Astrocyte of the hippocampus (primary cell): ENCODE data around the gene DENND1A.

Experiments
- DNase-seq: peaks from one replicate; pipeline ENCODE4 v3.0.0; 2011; ENCODE audit warnings: low read depth, low spot score

DENND1A gene

DNA sequence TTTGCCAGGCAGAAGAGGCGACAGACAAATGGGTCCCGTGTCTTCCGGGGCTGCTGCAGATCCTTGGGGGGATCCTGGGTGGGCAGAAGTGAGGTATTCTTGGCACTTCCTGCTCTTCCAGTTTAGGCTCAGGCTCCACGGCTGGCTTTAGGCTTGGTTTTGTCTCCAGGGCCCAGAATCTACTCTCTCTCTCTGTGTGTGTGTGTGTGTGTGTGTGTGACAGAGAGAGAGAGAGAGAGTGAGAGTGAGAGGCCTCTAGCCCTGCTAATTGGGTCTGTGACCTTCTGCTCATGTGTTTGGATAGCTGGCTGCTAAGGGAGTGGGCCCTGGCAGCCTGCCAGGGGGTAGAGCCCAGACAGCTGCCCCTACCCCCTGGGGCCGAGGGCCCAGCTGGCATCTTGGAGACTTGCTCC lies 534.6 kb downstream of the DENND1A start:
- DNase-seq, result no peak

DNA sequence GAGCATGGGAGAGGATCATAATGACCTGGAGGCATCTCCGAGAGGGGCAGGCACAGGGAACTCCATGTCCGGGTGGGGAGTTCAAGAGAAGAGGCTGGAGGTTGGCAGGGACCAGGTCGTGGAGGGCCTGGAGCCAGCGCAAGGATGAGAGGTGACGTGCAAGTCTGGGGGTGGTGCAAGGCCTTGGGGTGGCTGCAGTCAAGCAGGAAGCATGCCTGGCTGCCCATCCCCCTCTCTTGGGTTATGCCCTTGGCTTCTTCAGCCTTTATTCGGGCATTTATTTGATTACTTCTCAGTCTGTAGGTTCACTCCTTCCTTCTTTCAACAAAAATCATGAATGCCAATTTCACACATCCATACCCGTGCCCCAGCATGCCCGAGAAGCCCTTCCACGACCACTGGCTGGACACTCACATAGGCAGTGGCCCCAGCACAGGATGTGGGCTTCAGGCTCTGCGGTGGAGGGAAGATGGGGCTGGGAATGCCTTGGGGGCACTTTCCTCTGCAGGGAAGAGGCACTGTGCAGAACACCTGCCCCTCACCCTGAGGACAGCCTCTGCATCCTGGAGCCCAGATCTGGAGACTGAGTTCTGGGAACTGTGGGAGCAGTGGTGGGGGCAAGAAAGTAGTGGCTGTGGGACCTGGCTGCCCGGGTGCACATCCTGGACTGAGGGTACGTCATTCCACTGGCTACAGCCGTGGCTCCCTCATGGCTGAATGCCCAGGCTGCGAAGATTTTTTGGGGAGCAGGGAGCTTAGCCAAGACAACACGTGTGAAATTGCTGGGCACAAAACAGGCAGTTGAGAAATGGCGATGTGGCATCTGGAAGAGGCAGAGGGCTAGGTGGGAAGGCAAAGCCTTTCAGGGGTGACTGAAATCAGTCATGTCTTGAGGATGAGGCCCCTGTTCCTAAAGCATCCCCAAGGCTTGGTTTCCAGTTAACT lies 535.4 kb downstream of the DENND1A start:
- DNase-seq, result no peak

DNA sequence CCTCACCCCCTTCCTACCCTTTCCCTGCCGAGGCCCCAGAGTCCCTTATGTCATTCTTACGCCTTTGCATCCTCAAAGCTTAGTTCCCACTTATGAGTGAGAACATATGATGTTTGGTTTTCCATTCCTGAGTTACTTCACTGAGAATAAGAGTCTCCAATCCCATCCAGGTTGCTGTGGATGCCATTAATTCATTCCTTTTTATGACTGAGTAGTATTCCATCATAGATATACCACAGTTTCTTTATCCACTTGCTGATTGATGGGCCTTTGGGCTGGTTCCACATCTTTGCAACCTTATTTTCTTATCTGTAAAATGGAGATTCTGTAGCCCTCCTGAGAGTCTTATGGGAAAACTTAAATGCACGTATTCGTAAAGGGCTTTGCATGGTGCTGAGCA lies 537.1 kb downstream of the DENND1A start:
- DNase-seq, result no peak

DNA sequence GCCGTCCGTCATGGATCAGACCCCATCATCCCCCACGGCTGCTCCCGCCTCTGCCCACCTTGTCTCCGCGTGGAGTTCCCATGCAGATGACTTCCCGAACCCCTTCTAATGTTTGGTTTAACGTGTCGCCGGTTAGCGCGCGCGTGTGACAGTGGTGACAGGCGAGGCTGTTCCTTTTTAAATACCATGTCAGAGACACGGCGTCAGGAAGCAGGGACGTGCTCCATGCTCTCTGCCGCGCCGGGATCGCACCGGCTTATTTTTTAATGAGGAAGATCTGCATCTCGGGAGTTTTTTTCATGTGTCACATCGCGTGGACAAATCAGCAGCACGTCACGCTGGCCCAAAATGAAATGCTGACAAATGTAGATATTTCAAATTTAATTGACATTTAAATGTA lies 538.0 kb downstream of the DENND1A start:
- no peak for DNase-seq

DNA sequence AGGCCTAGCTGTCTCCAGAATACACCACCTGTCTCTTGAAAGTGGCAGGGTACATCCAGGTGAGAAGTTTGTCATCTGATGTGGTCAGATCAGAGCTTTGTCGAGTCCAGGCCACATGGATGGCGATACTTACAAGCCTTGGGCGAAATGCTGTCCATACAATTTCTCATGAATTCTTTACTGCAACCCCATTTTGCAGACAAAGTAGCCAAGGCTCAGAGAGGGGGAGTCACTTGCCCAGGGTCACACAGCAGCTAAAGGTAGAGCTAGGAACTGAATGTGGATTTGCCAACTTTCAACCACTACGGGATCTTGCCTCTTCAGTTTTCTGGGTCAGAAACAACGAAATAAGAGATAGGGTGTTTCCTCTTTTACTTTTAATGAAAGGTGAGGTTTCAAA lies 538.7 kb downstream of the DENND1A start:
- no peak for DNase-seq

DNA sequence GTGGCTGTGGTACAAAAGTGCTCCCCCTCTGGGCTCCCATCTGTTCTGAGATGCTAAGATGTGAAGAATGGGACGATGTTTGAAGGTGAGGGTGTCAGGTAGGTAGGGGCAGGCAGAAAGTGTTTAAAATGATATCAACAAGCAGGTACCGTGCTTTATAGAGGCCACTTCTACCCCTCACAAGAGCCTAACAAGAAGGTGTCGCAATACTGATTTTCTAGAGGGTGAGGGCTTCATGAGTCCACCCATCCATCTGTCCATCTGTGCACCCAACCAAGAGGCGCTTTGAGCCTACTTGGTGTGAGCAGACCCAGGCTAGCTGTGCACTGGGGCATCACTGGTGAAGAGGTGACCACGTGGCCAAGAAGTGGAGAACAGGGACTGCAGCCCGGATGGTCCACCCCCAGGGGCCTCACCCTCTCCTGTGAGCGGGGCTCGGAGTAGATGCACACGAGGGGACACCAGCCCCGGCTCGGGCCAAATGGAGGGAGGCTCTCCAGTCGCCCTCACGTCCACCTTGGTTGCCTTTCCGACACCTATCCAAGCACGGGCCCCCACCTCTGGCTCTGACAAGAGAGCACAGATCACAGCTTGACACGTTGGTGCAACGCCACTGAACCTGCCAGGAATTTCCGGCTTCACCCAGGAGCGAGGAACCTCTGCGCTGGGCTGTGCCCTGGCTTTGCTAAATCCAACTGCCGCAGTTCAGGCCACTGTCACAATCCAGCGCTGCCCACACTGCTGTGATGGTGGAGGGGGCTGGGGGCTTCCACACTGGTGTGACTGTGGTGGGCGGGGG lies 539.4 kb downstream of the DENND1A start:
- DNase-seq, result no peak

DNA sequence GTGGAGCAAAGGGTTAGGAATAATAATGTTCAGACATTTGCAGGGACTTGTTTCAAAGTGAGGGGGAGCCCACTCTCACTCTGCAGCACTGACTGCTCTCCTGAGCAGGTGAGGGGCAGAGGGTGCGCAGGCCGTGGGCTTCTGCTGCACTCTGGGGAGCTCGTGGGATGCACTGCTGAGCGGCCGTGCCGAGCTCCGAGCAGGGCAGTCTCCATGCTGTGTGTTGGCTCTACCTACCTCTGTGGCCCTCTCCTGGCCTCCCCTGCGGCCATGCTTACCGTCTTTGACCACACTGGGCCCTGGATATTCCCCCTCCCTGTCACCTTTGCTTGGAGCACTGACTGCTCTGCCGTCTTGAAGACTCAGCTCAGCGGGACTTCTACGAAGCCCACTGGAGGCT lies 540.2 kb downstream of the DENND1A start:
- DNase-seq, result no peak

DNA sequence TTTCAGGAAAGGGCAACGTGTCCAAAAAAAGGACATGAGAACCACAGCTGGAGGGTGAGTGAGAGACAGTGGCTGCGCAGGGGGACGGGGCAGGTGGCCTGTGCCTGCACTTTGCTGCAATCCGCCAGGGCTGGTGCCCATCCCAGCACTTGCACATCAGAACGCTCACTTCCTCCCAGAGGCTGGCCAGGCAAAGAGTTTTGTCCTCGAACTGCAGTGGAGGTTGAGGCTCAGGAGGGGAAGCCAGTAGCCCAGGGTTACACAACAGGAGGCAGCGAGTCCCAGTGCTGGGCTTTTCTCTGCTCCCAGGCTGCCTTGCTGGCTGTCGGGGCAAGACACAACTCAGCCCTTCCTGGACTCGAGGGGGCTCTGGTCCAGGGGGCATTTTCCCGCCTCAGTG lies 540.9 kb downstream of the DENND1A start:
- DNase-seq, result no peak

DNA sequence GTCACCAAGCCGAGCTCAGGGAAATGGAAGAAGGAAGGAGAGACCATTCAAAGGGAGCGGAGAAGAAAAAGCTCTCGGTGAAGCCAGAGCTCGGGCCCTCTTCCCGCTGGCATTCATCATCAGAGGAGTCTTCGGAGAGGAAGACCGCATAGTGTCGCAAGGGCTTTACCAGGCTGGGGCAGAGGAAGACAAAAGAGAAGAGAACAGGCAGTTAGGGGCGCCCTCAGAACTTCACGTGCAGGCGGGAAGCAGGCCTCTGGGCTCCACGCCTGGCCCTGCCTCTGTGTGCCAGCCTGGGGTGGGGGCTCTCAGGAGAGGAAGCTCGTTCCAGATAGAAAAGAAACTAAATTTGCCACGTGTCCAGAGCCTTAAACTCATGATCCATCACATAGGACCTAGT lies 542.2 kb downstream of the DENND1A start:
- no peak for DNase-seq

DNA sequence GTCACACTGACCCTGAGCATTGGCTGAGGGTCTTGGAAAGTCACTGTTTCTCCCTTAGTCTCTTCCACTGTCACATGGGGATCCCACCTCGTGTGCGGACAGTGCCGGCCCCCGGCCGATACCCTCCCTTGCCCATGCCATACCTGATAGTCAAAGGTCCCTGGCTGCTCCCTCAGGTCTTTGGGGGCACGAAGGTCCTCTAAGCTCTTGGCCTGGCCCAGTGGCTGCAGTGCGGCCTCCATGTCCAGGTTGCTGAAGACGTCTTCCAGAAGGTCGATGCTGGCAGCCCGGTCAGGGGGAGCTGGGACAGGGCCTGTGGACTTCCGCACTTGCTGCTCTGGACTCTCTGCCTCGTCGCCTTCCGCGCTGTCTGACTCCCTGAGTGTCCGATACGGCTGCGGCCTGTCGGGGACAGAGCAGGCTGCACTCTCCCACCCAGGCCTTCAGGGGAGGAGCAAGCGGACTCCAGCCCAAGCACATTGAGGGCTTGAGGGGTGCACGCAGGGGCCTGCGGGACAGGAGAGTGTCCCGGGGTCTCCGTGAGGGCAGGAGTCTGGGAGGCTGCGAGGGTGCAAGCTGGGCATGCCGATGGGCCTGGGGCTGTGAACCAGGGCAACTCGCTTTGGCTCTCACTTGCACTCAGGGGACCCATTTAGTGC lies 546.3 kb downstream of the DENND1A start:
- DNase-seq, result no peak

DNA sequence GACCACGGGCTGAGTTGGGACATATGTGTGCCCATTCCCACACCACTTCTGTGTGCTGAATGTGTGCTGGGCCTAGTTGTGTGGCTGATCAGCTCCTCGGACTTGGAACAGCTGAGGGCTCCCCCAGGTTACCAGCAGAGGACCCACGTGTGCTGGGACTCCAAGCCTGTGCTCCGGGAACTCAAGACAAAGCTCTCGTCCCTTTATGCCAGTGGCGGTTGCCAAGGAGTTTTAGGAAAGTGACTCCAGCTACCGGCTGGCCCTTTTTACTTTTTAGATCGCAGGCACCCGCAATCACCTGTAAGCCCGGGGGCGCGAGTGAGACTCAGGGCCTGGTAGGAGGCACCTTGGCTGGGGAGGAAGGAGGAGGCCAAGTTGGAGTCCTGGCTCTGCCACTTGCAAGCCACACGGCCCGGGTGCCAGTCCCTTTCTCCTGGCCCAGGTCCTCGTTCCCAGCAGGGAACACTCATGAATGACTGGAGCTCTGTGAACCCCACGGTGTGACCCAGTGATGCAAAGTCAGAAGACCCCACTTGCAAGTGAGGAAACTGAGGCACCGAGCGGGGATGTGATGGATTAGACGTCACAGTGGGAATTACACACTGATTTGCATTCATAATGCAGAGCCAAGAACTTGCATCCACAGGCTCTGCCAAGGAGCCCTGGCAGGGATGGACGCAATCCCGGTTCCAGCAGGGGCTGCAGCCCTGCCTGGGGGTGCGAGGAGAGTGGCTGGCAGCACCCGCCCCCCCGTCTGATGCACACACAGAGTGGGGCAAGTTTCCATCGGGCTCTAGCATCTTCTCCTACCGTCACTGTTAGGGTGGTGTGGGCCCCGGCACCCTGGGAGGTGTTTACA lies 547.0 kb downstream of the DENND1A start:
- no peak for DNase-seq

DNA sequence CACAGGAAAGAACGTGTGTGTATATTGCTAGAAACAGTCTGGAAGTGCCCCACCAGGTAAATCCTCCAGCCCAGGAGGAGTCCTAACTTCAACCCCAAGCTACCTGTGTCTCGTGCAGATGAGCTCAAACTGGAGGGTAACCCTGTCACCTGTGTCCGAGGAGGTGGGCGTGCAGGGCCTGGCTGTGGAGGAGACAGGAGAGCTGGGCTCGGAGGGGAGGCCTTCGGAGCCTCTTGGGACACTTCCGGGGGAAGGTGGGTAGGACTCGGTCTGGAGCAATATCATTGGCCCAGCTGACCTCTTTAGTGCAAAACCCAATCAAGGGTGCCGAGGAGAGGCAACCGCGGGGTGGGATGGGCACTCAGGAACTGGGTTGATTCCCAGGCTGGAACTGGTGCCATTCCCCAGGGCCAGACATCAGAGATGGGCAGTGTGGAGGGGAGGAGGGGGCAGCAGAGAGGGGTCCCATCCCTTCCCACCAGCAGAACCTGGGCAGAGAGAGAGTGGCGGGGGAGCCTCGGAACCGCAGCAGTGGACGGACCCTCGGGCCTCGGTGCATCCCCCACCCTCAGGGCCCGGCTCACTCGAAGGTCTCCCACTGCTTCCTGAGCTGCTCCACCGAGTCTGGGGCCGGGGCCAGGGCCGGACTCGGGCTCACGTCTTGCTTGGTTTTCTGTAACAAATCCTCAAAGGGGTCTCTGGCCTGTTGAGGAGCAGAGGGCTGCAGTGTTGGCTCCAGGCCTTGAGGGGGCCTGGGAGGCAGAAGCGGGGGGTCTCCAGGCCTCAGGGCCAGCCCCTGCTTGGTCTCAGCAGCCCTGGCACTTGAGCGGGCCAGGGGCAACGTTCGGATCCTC lies 548.8 kb downstream of the DENND1A start:
- DNase-seq, result no peak

DNA sequence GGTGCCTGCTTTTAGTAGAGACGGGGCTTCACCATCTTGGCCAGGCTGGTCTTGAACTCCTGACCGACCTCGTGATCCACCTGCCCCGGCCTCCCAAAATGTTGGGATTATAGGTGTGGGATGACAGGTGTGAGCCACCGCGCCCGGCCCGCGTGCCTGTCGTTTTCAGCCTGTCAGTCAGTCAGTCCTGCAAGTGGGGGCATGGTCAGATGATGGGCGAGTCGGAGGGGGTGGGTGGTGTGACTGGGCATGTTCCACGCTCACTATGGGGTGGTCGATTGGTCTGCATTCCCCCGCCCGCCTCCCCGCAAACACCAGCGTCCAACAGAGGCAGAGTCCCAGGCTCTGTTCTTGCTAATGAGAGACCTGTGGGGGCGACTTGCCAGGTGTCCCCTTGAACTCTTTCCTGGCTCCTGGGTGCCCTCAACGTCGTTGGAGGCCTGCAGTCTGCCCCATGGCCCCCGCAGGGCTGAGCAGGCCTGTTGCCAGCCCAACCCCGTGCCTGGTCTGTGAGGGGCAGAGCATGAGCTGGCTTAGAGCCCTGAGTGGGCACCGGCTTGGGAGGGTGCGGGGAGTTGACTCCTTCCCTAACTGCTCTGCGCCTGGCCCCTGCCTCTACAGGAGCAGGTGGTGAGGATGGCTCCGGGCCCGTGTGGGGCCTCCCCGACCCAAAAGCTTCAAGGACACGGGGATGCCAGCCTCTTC lies 550.8 kb downstream of the DENND1A start:
- DNase-seq, result no peak

DNA sequence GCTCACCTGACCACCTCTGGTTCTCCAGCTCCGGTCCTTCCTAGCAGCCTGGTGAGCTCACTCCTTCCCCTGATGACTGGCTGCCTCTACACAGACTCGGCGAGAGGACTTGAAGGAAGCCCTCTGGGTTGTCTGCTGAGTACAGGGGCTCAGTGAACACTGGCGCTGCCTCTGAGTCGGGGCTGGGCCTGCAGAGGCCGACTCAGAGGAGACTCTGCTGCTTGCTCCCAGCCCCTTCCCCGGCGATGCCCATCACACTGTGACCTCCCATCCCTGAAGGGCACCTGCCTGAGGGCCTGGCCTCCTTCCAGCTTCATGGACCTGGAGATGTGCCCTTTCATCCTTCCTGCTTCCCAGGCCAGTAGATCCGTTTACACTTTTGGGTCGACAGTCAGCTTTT lies 551.9 kb downstream of the DENND1A start:
- DNase-seq, result no peak

DNA sequence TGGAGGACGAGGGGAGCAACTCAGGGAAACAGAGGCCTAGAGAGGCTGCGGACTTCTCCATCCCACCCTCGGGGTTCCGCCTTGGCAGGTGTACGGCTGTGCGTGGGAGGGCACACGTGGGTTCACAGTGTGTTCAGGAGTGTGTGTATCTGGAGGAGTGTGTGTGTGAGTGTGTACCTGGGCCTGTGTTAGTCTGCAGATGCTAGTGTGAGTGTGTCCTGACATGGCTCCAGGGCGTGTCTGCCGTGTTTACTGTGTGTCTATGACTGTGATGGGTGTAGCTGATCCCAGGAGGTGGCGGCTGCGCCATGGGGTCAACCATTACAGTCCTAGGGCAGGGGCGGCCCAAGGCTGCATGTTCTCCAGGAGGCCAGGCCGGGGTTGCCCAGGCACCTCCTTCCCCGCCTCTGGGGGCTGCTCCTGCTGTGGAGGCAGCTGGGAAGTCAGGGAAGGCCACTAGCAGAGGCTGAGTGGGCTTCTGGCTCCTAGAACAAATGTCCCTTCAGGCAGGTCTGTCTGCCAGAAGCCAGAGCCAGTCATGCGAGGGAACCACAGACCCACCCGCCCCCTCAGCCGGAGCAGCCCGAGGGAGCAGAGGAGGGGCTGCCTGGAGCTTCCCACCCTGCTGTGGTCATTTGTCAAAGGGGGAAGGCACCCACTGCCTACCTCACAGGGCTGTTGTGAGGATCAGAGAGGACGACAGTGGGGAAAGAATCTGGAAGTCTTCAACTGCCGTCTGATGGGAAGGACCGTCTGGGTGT lies 552.5 kb downstream of the DENND1A start:
- DNase-seq, result peak; percentile 76

DNA sequence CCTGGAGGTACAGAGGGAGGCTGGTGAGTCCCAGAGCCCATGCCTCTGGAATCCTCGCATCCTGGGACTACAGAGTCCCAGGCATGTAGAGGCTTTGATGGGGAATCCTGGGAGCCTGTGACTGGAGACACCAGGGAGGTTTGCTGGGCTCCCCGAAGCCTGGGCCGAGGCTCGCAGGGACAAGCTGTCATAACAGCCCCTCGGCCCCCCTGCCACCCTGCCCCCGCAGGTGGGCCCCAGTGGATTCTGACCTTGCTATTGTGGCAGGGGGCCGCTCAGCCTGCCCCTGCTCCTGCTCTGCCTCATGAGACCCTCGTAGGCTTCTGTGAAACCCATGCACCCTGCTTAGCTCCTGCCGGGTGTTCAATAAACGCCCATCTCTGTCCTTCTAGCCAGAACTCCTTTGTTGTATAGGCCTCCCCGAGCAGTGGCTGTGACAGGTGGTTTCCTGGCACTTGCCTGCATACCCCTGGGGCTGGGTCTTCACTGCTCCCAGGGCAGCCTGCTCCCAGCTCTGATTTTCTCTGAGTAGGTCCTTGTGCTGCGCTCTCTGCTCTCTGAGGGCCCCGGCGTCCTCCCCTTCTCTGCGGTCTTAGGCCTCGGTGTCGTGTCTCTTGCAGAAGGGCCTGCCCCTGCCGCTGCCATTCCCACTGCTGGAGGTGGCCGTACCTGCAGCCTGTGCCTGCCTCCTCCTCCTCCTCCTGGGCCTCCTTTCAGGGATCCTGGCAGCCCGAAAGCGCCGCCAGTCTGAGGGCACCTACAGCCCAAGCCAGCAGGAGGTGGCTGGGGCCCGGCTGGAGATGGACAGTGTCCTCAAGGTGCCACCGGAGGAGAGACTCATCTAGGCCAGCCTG lies 553.5 kb downstream of the DENND1A start:
- DNase-seq, result no peak

DNA sequence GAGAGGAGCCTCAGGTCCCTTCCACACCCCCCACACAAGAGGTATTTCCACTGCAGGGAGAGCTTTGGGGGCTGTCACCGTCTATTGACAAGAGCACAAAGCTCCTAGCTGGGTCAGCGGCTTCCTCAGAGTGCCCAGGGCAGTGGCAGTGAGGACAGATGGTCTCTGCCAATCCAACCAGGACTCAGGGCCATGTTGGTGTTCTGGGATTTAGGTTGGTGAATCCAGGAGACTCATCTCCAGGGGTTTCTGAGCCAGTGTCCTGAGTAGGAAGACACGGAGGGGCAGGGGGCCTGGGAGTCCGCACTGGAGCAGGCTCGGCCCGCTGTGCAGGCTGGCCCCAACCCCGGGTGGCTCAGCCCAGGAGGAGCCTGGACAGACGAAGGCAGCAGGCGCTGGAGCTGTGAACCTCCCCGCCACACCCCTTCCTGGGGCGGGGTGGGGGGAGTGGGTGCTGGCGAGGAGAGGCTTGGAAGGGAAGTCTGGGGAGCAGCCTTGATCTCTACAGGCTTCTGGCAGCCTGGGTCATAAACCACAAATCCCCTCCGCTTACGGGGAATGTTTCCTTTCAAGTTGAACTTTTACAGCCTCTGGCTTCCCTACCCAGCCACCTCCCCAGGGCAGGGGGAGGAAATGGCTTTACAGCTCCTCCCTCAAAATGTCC lies 554.3 kb downstream of the DENND1A start:
- DNase-seq, result peak; percentile 81
